Fibroblast of skin of left quadriceps (primary cell): ENCODE data around the gene CMTM5.

Experiments used
- DNase-seq, 2 experiments: peaks; one replicate each; pipeline ENCODE4 v3.0.0-alpha.2; 2013; ENCODE audit warnings: low read depth in 2 of 2

Gene CMTM5

DNA sequence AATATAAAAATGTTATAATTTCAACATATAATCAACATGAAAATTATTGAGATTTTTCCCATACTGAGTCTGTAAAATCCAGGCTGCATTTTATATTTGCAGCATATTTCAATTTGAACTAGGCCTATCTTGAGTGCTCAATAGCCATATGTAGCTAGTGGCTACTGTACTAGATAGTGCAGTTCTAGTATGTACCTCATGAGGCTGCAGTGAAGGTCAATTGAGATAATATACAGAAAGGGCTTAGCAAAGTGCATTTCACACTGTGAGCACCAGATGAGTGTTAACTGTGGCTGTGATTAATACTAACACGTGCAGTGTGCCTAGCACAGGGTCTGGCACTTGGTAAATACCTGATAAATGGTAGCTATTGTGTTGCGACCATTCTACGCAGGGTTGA lies 18.8 kb upstream of the CMTM5 start:
- no peak for DNase-seq

DNA sequence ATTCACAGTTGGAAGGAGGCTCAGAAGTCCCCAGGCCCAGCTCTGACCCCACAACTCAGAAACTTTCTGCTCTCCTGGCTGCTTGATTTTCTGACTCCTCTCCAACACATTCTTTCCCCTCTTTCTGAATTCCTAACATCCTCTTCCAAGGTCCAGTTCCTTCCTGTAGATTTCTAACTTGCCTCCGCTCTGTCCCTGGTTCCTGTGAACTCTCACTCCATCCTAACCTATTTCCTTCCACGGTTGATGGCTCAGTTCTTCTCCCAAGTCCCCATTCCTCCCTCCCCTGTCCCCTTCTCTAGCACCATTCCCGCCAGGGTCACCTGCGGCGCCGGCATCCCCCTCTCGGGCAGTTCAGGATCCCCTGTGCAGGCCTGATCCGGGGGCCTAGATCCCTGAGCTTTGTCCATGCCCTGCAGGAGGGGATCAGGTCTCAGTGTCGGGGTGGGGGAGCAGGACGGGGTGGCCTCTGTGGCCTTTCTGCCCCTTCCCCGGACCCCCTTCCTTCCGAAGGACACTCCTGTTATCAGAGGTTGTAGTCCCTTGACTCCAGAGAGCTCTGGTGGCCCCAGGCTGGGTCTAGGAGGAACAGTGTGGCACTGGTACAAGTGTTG lies 18.2 kb upstream of the CMTM5 start:
- DNase-seq, result no peak

DNA sequence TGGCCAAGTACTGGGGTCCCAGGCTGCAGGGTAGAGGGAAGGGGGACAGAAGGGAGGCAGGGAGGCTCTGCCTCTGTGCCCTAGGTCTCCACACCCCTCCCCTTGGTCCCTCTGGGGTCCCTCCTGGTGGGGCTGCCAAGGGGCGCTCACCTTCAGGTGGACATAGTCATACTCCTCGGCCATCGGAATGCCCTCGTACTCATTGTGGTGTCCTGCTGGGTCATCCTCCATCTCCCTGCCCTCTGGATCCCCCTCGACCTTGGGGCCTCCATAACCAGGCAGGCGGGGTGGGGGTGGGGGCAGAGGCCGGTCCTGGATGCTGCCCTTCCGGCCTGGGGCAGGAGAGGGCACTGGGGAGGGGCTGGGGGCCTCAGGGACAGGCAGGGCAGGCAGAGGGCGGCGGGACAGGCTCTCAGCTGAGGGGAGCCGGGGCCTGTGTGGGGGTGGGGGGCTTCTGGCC lies 17.6 kb upstream of the CMTM5 start:
- no peak for DNase-seq

DNA sequence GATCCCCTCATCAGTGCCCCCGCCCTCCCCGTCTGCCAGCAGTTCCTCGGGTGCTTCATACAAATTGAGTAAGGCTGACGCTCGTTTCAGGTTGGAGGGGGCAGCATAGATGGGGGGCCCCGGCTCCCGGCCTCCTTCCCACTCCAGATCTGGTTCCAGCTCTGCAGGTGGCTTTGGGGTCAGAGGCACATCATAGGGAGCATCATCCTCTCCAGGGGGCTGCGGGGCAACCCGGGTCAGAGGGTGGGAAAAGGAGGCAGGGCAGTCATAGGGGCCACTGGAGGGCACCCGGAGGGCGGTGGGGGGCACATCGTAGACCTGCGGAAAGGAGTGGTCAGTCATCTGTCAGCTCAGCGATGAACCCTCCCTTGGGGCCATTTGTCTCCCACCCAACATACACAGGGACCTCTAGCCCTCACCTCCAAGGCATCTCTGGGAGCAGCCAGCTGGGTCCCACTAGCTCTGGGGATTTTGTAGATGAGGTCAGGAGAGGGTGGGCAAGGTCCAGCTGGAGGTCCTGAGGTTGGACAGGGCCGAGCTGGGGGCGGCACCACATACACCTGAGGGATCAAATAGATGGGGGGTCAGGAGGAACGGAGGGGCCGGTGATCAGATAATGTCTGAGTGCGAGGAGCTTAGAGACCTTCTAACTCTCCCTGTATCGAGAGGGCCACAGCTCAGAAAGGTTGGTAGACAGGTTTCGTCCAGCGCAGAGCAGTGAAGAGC lies 17.0 kb upstream of the CMTM5 start:
- no peak for DNase-seq

DNA sequence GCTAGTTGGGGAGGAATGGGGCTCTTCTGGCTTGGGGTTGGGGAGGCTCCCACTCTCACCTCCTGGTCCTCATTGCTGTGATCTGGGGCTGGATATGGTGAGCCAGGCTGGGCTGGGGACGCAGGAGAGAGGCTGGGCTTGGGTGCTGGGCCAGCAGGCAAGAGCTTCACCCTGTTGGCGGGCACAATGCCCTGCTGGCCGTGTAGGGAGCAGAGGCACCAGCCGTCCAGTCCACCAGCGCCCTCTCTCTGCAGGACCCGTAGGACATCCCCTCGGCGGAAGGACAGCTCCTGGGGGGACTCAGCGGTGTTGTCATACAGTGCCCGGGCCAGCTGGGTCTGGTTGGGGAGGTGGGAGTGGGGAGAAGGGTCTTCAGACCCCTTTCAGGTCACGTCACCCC lies 16.4 kb upstream of the CMTM5 start:
- no peak for DNase-seq

DNA sequence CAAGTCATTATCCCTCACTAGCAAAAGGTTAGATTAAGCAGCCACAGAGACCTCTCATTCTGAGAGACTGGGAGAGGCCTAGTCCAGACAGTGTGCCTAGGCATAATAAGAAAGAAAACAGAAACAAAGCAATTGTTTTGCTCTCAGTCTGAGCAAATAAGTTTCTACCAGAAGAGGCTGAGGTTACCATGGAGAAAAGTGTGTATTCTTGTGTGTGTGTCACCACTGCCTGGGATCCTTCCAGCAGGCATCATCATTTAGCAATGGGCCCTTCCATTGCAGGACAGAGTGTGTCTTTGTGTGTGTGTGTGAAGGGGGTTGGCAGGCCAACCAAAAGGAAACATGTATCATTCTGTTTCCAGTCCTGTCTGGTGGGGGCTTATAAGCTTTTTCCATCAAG lies 15.5 kb upstream of the CMTM5 start:
- DNase-seq, result no peak

DNA sequence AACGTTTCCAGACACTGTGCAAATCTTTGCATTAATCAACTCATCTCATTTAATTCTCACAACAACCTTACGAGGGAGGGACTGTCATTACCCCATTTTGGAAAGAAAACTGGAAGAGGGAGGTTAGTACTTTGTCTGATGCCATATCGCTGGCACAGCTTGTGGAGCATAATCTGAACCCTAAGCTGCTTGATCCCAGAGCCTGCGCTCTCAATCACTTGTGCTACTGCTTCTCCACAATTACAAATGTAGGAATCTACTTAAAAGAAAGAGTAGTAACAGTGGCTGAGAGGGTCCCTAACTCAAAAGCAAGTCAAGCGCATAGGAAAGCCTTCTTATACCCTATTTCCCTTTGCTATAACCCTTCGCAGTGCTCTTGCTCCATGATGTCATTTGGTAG lies 15.1 kb upstream of the CMTM5 start:
- DNase-seq, result no peak

DNA sequence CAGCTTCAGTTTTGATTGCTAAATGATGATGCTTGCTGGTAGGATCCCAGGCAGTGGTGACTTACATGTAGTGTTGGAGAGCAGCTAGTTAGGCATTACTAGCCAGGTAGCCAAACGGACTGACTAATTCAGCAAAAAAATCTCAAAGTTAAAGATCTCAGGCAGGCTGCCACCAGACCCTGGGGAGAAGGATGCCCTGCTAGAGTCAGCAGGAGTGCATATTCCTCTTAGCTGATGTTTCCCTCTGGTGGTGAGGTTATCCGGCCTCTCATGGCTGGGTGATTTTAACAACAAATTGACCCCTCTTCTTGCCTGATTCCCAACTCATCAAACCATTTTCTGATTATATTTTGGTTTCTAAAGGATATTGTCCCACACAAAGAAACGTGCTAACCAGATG lies 14.6 kb upstream of the CMTM5 start:
- no peak for DNase-seq

DNA sequence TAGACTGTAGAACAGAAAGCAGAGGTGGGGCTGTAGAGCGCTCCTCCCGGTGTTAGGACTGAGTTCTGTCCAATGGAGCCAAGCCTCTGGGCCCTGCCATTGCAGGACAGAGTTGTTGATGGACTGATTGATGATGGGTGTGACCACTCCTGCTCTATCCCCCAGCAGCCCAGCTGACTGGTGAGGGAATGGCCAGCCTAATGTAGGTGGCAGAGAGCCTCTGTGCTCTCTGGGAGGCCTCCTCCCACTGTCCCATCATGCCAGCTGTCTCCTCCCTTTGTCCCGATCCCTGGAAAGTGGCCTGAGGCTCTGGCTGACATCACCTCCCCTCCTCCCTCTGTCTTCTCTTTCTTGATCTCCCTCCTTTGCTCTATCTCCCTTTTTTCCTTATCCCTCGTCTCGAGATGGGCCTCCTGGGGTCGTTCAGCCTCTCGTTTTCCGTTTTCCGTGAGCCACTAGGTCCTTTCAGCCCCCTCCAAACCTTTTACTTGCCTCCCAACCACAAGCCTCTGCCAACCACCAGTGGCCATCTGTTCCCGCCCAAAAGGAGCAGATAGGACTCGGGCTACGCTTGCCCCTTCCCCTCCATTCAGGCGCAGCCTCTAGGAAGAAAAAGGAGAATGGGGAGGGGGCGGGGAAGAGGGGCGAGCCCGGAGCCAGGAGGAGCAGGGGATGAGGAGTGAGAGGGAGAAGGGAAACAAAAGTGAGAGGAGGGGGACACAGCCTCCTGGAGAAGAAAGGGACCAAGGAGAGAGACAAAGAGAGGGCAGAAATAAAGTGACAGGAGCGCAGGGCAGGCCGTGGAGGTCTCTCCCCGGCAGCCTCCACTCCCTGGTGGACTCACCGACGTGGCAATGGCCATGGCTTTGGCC lies 12.4 kb upstream of the CMTM5 start:
- no peak for DNase-seq

DNA sequence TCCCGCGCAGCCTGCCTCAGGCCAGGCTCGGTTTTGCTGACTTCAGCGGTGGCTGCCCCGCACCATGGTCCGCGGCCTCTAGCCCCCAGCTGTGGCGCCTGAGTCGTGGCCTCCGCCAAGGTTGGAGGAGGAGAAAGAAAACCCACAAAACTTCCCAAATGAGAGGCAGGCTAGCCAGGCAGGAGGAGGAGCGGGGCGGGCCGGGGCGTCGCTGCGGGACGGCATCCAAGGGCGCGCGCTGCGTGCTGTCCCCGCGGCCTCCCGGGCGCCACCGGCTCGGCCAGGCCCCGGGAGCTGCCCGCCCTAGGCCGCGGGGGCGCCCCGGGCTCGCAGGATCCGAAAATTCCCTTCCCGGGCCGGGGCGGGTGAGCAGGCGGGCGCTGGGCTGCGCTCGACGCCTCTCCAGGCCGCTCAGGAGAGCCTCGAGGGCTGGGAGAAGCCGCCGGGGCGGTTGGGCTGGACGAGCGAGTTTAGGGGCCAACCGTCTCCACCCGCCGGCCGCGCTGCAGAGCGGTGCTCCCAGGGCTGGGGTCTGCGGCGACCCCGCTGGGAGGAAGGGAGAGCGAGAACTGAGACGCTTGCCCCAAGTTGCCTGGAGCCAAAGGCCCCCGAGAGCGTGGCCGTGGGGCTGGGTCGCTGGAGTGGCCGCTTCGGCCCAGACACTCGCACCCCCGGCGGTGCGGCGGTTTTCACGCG lies 11.7 kb upstream of the CMTM5 start, which contains the start of gene EFS:
Gene EFS (minus strand): TSS at position 137 of the 696 bp plus-strand sequence. CDS start 147 bp downstream, outside the sequence.
- no peak for DNase-seq

DNA sequence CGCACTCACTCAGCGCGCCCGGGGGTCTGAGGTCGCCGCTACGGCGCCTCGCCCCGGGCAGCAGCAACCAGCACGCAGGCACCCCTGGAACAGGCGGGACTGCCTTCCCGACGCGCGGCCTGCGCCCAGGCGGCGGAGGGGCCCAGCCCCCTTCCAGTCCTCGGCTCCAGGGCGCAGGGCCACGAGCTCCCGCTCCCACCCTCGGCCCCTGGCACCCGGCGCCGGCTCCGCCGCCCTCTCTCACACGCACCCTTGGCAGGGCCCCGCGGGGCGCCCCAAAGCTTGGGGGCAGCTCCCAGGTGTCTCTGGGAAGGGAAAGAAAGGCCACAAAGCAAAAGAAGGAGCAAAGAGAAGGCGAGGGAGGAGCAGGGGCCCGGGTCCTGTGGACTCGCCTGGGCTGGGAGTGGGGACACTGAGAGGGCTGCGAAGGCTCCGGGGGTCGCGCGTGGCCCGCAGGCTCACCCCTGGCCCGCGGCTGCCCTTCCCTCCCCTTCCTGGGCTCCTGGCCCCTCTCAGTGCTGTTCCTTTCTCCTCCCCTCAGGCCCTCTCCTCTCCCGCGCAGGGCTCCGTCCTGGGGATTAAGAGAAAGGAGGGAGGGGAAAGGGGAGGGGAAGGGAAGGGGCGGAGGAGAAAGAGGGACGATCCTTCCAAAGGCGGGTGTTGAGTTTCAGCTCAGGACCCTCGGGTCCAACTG lies 11.0 kb upstream of the CMTM5 start:
- peak in 1 of 2 experiments; percentile 72 for DNase-seq

DNA sequence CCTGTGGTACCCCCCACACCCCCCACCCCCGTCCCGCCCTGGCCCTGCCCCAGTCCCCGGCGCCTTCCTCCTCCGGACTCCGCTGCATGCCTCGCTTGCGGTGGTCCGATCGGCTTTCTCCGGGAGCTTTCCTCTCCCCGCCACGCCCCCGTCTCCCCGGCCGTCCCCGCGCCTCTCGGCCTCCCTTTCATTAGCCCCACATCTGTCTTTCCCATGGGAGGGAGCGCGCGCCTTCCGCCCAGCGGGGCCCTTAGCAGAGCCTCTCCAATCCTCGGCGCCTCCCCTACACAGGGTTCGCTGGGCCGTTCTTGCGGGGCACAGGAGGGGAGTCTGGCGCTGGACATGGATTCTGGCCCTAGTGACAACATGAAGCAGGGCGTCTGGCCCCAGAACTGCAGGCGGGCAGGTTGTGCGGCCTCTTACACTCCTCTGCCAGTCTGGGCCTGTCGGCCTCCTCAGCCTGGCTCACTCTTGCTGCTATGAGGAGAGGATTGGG lies 10.4 kb upstream of the CMTM5 start:
- DNase-seq, result peak in 1 of 2 experiments; percentile 65

DNA sequence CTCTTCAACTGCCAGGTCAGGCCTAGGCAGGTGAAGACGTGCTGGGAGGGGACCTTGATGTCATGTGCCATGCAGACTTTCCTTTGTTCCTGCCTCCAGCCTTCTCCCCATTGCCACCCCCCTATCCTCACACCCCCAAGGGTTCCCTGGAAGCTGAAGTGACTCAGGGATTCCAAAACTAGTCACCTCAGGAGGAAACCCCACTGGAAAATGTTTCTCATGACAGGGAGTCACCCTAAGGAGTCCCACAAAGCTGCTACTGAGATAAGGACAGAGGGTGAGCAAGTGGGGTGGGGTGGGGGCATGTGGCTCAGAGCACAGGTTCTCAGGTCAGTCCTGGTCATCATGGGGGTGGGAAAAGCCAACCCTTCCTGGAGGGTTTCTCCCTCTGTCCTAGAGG lies 6.6 kb upstream of the CMTM5 start:
- DNase-seq, result no peak

DNA sequence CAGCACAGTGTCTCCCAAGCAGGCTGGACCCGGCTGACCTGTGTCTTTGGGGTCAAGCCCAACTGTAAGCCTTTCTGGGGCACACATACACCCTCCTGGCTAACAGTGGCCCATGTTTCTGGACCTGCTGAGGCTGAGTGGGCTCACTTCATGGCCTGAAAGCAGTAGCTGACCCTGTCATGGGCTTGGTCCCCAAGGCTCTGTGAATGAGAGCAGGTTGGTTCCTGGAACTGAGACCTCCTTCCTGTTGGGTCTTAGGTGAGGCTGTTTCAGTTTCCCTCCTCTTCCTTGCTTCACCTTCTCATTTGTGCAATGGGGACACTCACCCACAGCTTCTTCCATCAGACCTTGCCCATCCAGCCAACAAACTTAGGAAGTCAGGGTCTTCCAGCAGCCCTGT lies 5.0 kb upstream of the CMTM5 start:
- no peak for DNase-seq

DNA sequence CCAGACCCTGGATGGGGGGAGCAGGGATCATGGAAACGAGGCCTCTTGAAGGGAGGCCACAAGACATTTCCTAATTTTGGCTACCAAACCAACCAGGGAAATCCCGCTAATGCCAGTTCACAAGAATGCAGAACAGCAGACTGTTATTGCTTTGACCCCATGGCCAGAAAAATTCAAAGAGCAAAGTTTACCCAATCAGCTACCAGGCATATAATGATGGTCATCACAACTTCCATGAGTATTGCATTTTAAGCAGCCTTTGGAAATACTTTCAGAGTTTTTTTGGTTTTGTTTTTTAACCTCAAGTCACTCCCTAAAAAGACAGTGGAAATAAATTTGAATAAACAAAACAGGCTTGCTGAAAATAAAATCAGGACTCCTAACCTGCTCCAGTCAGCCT lies 4.3 kb upstream of the CMTM5 start, which contains the start of gene IL25:
Gene IL25 (plus strand): TSS at position 301 of the 400 bp plus-strand sequence.
- no peak for DNase-seq

DNA sequence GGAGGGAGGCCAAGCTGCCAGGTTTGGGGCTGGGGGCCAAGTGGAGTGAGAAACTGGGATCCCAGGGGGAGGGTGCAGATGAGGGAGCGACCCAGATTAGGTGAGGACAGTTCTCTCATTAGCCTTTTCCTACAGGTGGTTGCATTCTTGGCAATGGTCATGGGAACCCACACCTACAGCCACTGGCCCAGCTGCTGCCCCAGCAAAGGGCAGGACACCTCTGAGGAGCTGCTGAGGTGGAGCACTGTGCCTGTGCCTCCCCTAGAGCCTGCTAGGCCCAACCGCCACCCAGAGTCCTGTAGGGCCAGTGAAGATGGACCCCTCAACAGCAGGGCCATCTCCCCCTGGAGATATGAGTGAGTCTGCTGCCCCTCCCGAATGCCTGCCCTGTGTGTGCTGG lies 3.8 kb upstream of the CMTM5 start:
- no peak for DNase-seq

DNA sequence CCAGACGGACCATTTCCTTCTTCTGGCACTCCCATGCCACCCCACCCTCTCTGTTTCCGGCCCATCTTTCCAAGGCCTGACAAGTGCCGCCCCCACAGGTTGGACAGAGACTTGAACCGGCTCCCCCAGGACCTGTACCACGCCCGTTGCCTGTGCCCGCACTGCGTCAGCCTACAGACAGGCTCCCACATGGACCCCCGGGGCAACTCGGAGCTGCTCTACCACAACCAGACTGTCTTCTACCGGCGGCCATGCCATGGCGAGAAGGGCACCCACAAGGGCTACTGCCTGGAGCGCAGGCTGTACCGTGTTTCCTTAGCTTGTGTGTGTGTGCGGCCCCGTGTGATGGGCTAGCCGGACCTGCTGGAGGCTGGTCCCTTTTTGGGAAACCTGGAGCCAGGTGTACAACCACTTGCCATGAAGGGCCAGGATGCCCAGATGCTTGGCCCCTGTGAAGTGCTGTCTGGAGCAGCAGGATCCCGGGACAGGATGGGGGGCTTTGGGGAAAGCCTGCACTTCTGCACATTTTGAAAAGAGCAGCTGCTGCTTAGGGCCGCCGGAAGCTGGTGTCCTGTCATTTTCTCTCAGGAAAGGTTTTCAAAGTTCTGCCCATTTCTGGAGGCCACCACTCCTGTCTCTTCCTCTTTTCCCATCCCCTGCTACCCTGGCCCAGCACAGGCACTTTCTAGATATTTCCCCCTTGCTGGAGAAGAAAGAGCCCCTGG lies 1.2 kb upstream of the CMTM5 start:
- no peak for DNase-seq

DNA sequence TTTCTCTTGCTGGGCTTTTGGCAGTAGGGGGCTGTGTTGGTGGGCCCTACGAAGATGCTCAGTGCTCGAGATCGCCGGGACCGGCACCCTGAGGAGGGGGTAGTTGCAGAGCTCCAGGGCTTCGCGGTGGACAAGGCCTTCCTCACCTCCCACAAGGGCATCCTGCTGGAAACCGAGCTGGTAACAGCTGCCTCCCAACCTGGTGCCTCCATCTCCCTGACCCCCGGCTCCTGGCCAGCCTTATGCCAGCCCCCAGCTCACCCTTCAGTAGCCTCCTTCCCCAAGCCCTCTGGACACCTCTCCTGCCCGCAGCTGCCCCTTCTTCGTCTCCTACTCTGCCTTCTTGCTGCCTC lies 328 bp downstream of the CMTM5 start:
- no peak for DNase-seq

DNA sequence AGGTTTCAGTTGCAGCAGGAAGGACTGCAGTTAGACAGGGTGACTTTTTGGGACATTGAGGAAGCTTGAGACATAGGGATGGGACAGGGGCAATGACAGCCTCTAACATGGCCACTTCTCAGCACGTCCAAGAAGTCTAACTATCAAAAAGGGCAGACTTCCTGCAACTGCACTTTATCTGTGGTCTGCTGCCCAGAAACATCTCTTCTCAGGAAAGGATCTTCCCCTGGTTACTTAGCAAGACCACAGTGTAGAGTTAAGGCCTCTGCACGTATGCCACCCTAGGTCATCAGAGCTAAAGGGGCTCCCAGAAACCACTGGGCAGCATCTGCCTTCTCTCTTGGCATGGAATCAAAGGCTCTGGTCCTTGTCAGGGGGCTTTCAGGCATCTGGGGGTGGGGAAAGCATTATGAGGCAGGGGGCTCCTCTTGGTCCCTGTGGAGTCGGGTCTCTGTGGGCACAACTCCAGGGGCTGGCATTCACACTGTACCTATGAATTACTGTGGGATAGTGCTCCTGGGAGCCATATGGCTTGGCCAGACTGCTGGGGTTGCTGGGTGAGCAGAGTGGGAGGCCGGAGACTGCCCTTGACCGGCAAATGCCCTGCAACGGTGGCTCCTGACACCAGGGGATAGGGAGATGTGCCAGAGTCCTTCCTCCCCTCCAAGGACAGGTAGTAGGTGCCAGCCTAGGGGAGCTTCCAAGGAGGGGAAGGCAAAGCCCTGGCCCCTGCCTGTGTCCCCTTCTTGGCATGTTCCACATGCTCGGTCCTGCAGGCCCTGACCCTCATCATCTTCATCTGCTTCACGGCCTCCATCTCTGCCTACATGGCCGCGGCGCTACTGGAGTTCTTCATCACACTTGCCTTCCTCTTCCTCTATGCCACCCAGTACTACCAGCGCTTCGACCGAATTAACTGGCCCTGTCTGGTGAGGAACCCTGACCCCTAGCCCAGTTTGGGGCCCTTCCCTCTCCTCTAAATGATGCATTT lies 1.0 kb downstream of the CMTM5 start:
- DNase-seq, result no peak
